ENCODE data around the gene REST. TPM values are rescaled to one million over a fixed set of nuclear protein-coding genes. Genes with fewer than 3 reads are reported as not detected.

The REST gene
- total and polyA plus RNA-seq, 9 of the 15 experiments (the other 6 are each of a cell fraction or from before 2014, with no cell fraction given), result 2.9 to 24.0 (median 19.2) TPM

DNA sequence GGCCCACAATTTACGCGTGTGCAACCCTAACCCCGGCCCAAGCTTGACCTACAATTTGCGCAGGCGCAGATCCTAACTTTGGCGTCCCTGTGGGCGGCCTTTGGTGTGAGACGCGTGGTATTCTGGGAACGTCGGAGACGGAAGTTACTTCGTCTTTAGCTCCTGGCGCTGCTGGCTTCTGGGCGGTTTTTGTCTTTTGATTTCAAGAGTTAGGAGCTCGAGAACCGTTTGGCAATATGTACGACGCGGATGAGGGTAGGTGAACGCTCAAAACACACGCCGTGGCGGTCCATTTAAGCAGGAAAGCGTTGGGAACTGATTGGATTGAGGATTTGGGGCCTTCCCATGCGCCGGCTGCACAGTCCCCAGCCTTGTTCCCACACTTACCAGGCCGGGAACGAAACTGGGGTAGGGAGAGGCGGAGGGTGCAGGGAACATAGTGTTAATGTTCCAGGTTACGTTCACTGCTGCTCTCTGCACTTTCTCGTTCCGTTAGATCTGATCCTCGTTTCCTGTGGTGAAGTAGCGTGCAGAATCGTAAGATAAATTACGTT is 71.1 kb downstream of the REST start, which contains the start of gene POLR2B (continued):
- TF ChIP-seq, protein P1, sequence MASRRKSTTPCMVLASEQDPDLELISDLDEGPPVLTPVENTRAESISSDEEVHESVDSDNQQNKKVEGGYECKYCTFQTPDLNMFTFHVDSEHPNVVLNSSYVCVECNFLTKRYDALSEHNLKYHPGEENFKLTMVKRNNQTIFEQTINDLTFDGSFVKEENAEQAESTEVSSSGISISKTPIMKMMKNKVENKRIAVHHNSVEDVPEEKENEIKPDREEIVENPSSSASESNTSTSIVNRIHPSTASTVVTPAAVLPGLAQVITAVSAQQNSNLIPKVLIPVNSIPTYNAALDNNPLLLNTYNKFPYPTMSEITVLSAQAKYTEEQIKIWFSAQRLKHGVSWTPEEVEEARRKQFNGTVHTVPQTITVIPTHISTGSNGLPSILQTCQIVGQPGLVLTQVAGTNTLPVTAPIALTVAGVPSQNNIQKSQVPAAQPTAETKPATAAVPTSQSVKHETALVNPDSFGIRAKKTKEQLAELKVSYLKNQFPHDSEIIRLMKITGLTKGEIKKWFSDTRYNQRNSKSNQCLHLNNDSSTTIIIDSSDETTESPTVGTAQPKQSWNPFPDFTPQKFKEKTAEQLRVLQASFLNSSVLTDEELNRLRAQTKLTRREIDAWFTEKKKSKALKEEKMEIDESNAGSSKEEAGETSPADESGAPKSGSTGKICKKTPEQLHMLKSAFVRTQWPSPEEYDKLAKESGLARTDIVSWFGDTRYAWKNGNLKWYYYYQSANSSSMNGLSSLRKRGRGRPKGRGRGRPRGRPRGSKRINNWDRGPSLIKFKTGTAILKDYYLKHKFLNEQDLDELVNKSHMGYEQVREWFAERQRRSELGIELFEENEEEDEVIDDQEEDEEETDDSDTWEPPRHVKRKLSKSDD (conservative IDR thresholded peaks at IDR 0.05; ENCODE audit: low read length), result no peak
- TF ChIP-seq, protein P2, sequence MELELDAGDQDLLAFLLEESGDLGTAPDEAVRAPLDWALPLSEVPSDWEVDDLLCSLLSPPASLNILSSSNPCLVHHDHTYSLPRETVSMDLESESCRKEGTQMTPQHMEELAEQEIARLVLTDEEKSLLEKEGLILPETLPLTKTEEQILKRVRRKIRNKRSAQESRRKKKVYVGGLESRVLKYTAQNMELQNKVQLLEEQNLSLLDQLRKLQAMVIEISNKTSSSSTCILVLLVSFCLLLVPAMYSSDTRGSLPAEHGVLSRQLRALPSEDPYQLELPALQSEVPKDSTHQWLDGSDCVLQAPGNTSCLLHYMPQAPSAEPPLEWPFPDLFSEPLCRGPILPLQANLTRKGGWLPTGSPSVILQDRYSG (tag; conservative IDR thresholded peaks at IDR 0.05; ENCODE audit: low read depth), result no peak
- TF ChIP-seq MYNN (IDR thresholded peaks at IDR 0.05) (no peak), MYNN (CRISPR knock-in tag; IDR thresholded peaks at IDR 0.05) (no peak), NBN (IDR thresholded peaks at IDR 0.05; ENCODE audit: low read depth) (0 out of 2 replicates have a peak, but pooled peaks have one; percentile 47), YBX1 (IDR thresholded peaks at IDR 0.05) (no peak), EWSR1 (IDR thresholded peaks at IDR 0.05; ENCODE audit: borderline replicate concordance, low read depth, partially characterized antibody) (no peak), ZNF324 (CRISPR knock-in tag; IDR thresholded peaks at IDR 0.05) (no peak), SMARCA4 (IDR thresholded peaks at IDR 0.05) (0 out of 2 replicates have a peak, but pooled peaks have one; percentile 17), HEY1 (CRISPR knock-in tag; IDR thresholded peaks at IDR 0.05; ENCODE audit: borderline replicate concordance) (no peak), SMARCE1 (IDR thresholded peaks at IDR 0.05) (peak; percentile 13; the same call in 1 of the 2 replicates), FOSL1 (tag; conservative IDR thresholded peaks at IDR 0.05) (no peak), ZNF57 (CRISPR knock-in tag; IDR thresholded peaks at IDR 0.05) (no peak)
- TF ChIP-seq, protein P3, sequence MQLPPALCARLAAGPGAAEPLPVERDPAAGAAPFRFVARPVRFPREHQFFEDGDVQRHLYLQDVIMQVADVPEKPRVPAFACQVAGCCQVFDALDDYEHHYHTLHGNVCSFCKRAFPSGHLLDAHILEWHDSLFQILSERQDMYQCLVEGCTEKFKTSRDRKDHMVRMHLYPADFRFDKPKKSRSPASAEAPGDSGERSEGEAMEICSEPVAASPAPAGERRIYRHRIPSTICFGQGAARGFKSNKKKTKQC (CRISPR knock-in tag; IDR thresholded peaks at IDR 0.05), result peak; percentile 86
- TF ChIP-seq, protein P4, sequence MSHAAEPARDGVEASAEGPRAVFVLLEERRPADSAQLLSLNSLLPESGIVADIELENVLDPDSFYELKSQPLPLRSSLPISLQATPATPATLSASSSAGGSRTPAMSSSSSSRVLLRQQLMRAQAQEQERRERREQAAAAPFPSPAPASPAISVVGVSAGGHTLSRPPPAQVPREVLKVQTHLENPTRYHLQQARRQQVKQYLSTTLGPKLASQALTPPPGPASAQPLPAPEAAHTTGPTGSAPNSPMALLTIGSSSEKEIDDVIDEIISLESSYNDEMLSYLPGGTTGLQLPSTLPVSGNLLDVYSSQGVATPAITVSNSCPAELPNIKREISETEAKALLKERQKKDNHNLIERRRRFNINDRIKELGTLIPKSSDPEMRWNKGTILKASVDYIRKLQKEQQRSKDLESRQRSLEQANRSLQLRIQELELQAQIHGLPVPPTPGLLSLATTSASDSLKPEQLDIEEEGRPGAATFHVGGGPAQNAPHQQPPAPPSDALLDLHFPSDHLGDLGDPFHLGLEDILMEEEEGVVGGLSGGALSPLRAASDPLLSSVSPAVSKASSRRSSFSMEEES (CRISPR knock-in tag; IDR thresholded peaks at IDR 0.05), result no peak
- TF ChIP-seq, protein P5, sequence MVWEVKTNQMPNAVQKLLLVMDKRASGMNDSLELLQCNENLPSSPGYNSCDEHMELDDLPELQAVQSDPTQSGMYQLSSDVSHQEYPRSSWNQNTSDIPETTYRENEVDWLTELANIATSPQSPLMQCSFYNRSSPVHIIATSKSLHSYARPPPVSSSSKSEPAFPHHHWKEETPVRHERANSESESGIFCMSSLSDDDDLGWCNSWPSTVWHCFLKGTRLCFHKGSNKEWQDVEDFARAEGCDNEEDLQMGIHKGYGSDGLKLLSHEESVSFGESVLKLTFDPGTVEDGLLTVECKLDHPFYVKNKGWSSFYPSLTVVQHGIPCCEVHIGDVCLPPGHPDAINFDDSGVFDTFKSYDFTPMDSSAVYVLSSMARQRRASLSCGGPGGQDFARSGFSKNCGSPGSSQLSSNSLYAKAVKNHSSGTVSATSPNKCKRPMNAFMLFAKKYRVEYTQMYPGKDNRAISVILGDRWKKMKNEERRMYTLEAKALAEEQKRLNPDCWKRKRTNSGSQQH (CRISPR knock-in tag; IDR thresholded peaks at IDR 0.05), result no peak
- TF ChIP-seq, protein P6, sequence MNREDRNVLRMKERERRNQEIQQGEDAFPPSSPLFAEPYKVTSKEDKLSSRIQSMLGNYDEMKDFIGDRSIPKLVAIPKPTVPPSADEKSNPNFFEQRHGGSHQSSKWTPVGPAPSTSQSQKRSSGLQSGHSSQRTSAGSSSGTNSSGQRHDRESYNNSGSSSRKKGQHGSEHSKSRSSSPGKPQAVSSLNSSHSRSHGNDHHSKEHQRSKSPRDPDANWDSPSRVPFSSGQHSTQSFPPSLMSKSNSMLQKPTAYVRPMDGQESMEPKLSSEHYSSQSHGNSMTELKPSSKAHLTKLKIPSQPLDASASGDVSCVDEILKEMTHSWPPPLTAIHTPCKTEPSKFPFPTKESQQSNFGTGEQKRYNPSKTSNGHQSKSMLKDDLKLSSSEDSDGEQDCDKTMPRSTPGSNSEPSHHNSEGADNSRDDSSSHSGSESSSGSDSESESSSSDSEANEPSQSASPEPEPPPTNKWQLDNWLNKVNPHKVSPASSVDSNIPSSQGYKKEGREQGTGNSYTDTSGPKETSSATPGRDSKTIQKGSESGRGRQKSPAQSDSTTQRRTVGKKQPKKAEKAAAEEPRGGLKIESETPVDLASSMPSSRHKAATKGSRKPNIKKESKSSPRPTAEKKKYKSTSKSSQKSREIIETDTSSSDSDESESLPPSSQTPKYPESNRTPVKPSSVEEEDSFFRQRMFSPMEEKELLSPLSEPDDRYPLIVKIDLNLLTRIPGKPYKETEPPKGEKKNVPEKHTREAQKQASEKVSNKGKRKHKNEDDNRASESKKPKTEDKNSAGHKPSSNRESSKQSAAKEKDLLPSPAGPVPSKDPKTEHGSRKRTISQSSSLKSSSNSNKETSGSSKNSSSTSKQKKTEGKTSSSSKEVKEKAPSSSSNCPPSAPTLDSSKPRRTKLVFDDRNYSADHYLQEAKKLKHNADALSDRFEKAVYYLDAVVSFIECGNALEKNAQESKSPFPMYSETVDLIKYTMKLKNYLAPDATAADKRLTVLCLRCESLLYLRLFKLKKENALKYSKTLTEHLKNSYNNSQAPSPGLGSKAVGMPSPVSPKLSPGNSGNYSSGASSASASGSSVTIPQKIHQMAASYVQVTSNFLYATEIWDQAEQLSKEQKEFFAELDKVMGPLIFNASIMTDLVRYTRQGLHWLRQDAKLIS (CRISPR knock-in tag; IDR thresholded peaks at IDR 0.05), result 0 out of 2 replicates have a peak, but pooled peaks have one; percentile 39

Measured in K562 (cell line).